Activated naive CD4-positive, alpha-beta T cell treated with anti-CD3 and anti-CD28 coated beads, Interleukin-2, amount 50 U/mL, for 24 hours (primary cell): ENCODE measurements around the gene CFAP300.

Experiments
- H3K27ac Mint-ChIP-seq: one replicate; pipeline ENCODE4 v1.8.0; 2021; ENCODE audit warnings: mild to moderate bottlenecking, mixed read lengths
- H3K27me3 Mint-ChIP-seq: one replicate; pipeline ENCODE4 v1.8.0; 2021; ENCODE audit warnings: mixed read lengths
- H3K36me3 Mint-ChIP-seq: one replicate; pipeline ENCODE4 v1.8.0; 2021; ENCODE audit warnings: mixed read lengths
- H3K4me1 Mint-ChIP-seq: one replicate; pipeline ENCODE4 v1.8.0; 2021; ENCODE audit warnings: mixed read lengths
- H3K4me3 Mint-ChIP-seq: one replicate; pipeline ENCODE4 v1.8.0; 2021; ENCODE audit warnings: mild to moderate bottlenecking, mixed read lengths
- H3K9me3 Mint-ChIP-seq: one replicate; pipeline ENCODE4 v1.8.0; 2021; ENCODE audit warnings: mixed read lengths

Gene CFAP300

GRCh38 chr11:102050927-102051575 lies 3.8 kb downstream of the CFAP300 start:
- H3K4me3 Mint-ChIP-seq = no peak overlapping the region
- no peaks in the 10 kb centered on the region for H3K9me3 Mint-ChIP-seq
- H3K27me3 Mint-ChIP-seq = peaks cover 26% of the 10 kb centered on the region
- no peak overlapping the region for H3K27ac Mint-ChIP-seq
- no peaks in the 10 kb centered on the region for H3K36me3 Mint-ChIP-seq
- peaks cover 5% of the 10 kb centered on the region for H3K4me1 Mint-ChIP-seq

GRCh38 chr11:102061276-102061675 lies 14.0 kb downstream of the CFAP300 start:
- no peak overlapping the region for H3K27ac Mint-ChIP-seq
- no peak overlapping the region for H3K4me3 Mint-ChIP-seq
- H3K27me3 Mint-ChIP-seq = peaks cover 18% of the 10 kb centered on the region
- H3K4me1 Mint-ChIP-seq = no peaks in the 10 kb centered on the region
- H3K9me3 Mint-ChIP-seq = no peaks in the 10 kb centered on the region
- no peaks in the 10 kb centered on the region for H3K36me3 Mint-ChIP-seq

- Mint-ChIP-seq H3K27ac (no peak overlapping the region), H3K4me1 (no peaks in the 10 kb centered on the region), H3K4me3 (no peak overlapping the region), H3K9me3 (no peaks in the 10 kb centered on the region), H3K27me3 (peaks cover 18% of the 10 kb centered on the region), H3K36me3 (no peaks in the 10 kb centered on the region)
These were observed 14.9 kb downstream of the CFAP300 start for GRCh38 chr11:102062106-102062505.

GRCh38 chr11:102064316-102064715 lies 17.1 kb downstream of the CFAP300 start:
- Mint-ChIP-seq H3K36me3 (no peaks in the 10 kb centered on the region), H3K27me3 (peaks cover 16% of the 10 kb centered on the region), H3K9me3 (no peaks in the 10 kb centered on the region), H3K4me1 (no peaks in the 10 kb centered on the region), H3K4me3 (no peak overlapping the region), H3K27ac (no peak overlapping the region)

- H3K27ac Mint-ChIP-seq = no peak overlapping the region
- H3K36me3 Mint-ChIP-seq = peaks cover 3% of the 10 kb centered on the region
- H3K4me1 Mint-ChIP-seq = no peaks in the 10 kb centered on the region
- no peak overlapping the region for H3K4me3 Mint-ChIP-seq
- peaks cover 6% of the 10 kb centered on the region for H3K27me3 Mint-ChIP-seq
- H3K9me3 Mint-ChIP-seq = peaks cover 23% of the 10 kb centered on the region
These were observed 23.5 kb downstream of the CFAP300 start for GRCh38 chr11:102070766-102071165.

GRCh38 chr11:102071497-102072472 lies 24.5 kb downstream of the CFAP300 start:
- Mint-ChIP-seq H3K36me3 (peaks cover 3% of the 10 kb centered on the region), H3K27ac (no peak overlapping the region), H3K4me1 (no peaks in the 10 kb centered on the region), H3K9me3 (peaks cover 23% of the 10 kb centered on the region), H3K4me3 (no peak overlapping the region), H3K27me3 (peaks cover 8% of the 10 kb centered on the region)

GRCh38 chr11:102073253-102073652 lies 26.0 kb downstream of the CFAP300 start:
- Mint-ChIP-seq H3K4me3 (no peak overlapping the region), H3K9me3 (peaks cover 23% of the 10 kb centered on the region), H3K36me3 (peaks cover 3% of the 10 kb centered on the region), H3K27me3 (peaks cover 8% of the 10 kb centered on the region), H3K27ac (no peak overlapping the region), H3K4me1 (no peaks in the 10 kb centered on the region)

- no peaks in the 10 kb centered on the region for H3K4me1 Mint-ChIP-seq
- H3K36me3 Mint-ChIP-seq = no peaks in the 10 kb centered on the region
- no peak overlapping the region for H3K4me3 Mint-ChIP-seq
- H3K9me3 Mint-ChIP-seq = no peaks in the 10 kb centered on the region
- H3K27ac Mint-ChIP-seq = no peak overlapping the region
- peaks cover 10% of the 10 kb centered on the region for H3K27me3 Mint-ChIP-seq
These were observed 32.4 kb downstream of the CFAP300 start for GRCh38 chr11:102079625-102080024.

- Mint-ChIP-seq H3K27ac (no peak overlapping the region), H3K4me3 (no peak overlapping the region), H3K4me1 (no peaks in the 10 kb centered on the region), H3K27me3 (peaks cover 6% of the 10 kb centered on the region), H3K36me3 (no peaks in the 10 kb centered on the region), H3K9me3 (no peaks in the 10 kb centered on the region)
These were observed 34.1 kb downstream of the CFAP300 start for GRCh38 chr11:102081313-102081712.

GRCh38 chr11:102085864-102086551 lies 38.8 kb downstream of the CFAP300 start:
- Mint-ChIP-seq H3K4me1 (no peaks in the 10 kb centered on the region), H3K36me3 (no peaks in the 10 kb centered on the region), H3K9me3 (no peaks in the 10 kb centered on the region), H3K27me3 (peaks cover 5% of the 10 kb centered on the region), H3K4me3 (no peak overlapping the region), H3K27ac (no peak overlapping the region)

GRCh38 chr11:102097186-102097585 lies 49.9 kb downstream of the CFAP300 start:
- Mint-ChIP-seq H3K4me1 (no peaks in the 10 kb centered on the region), H3K27me3 (no peaks in the 10 kb centered on the region), H3K4me3 (no peak overlapping the region), H3K27ac (no peak overlapping the region), H3K9me3 (no peaks in the 10 kb centered on the region), H3K36me3 (no peaks in the 10 kb centered on the region)

- peaks cover 3% of the 10 kb centered on the region for H3K27me3 Mint-ChIP-seq
- no peaks in the 10 kb centered on the region for H3K9me3 Mint-ChIP-seq
- no peaks in the 10 kb centered on the region for H3K36me3 Mint-ChIP-seq
- H3K4me1 Mint-ChIP-seq = no peaks in the 10 kb centered on the region
- H3K27ac Mint-ChIP-seq = no peak overlapping the region
- H3K4me3 Mint-ChIP-seq = no peak overlapping the region
These were observed 52.5 kb downstream of the CFAP300 start for GRCh38 chr11:102099755-102100154.

- H3K4me3 Mint-ChIP-seq = peak overlapping the region; percentile 92
- peaks cover 28% of the 10 kb centered on the region for H3K27me3 Mint-ChIP-seq
- H3K9me3 Mint-ChIP-seq = no peaks in the 10 kb centered on the region
- H3K27ac Mint-ChIP-seq = no peak overlapping the region
- H3K36me3 Mint-ChIP-seq = peaks cover 1% of the 10 kb centered on the region
- peaks cover 14% of the 10 kb centered on the region for H3K4me1 Mint-ChIP-seq
These were observed 61.6 kb downstream of the CFAP300 start for GRCh38 chr11:102108734-102109440.

GRCh38 chr11:102109896-102110760 lies 62.9 kb downstream of the CFAP300 start, which contains the start of gene YAP1:
Gene YAP1, plus strand, starts transcription at chr11:102110447. Its CDS starts 402 bp downstream, at chr11:102110849.
- peak within 1 kb of the TSS; percentile 92 for H3K4me3 Mint-ChIP-seq
- peaks cover 32% of the 10 kb centered on the region for H3K27me3 Mint-ChIP-seq
- peaks cover 1% of the 10 kb centered on the region for H3K36me3 Mint-ChIP-seq
- no peaks in the 10 kb centered on the region for H3K9me3 Mint-ChIP-seq
- peaks cover 14% of the 10 kb centered on the region for H3K4me1 Mint-ChIP-seq
- H3K27ac Mint-ChIP-seq = peak within 1 kb of the TSS; percentile 21
